SK-N-SH (cell line): ENCODE data around the gene TTC9.

Experiments
- CTCF ChIP-seq: fragments of 200-600 bp; sonication (generic); IDR thresholded peaks from 2 replicates; pipeline ENCODE4 v1.6.1; 2017; ENCODE audit warnings: antibody characterized with exemption, mild to moderate bottlenecking, moderate library complexity
- EP300 ChIP-seq, 2 experiments: IDR thresholded peaks; 2 replicates each; pipeline versions ENCODE4 v1.4.0 to v1.6.1; 2012; ENCODE audit warnings: borderline replicate concordance in 1 of 2, low read depth in 1 of 2, low read length in 1 of 2
- EZH2phosphoT487 ChIP-seq: fragments of 200-600 bp; sonication (generic); IDR thresholded peaks from 2 replicates; pipeline ENCODE4 v1.6.1; 2017; ENCODE audit warnings: low read depth, mixed run types, mild to moderate bottlenecking, antibody characterized with exemption, moderate library complexity, borderline replicate concordance
- GABPA ChIP-seq: IDR thresholded peaks from 2 replicates; pipeline ENCODE4 v1.4.0; 2012; ENCODE audit warnings: low read depth, mild to moderate bottlenecking
- JUND ChIP-seq: IDR thresholded peaks from 2 replicates; pipeline ENCODE4 v1.4.0; 2012
- POLR2AphosphoS5 ChIP-seq: IDR thresholded peaks from 2 replicates; pipeline ENCODE4 v1.6.1; 2012; ENCODE audit warnings: low read depth, low read length
- REST ChIP-seq: IDR thresholded peaks from 2 replicates; pipeline ENCODE4 v1.6.1; 2012; ENCODE audit warnings: mild to moderate bottlenecking, low read depth, low read length, moderate library complexity
- TAF1 ChIP-seq: IDR thresholded peaks from 2 replicates; pipeline ENCODE4 v1.6.1; 2012; ENCODE audit warnings: low read depth, mild to moderate bottlenecking, low read length, moderate library complexity, borderline replicate concordance
- USF2 ChIP-seq: fragments of 150-350 bp; IDR thresholded peaks from 2 replicates; pipeline ENCODE4 v1.6.1; 2017; ENCODE audit warnings: antibody characterized with exemption, low read length, low read depth, borderline replicate concordance
- TF ChIP-seq, protein P1 (sequence below): IDR thresholded peaks from 2 replicates; pipeline ENCODE4 v1.4.0; 2012; ENCODE audit warnings: low read depth
- TF ChIP-seq, protein P2 (sequence below): IDR thresholded peaks from 2 replicates; pipeline ENCODE4; 2012

DNA sequence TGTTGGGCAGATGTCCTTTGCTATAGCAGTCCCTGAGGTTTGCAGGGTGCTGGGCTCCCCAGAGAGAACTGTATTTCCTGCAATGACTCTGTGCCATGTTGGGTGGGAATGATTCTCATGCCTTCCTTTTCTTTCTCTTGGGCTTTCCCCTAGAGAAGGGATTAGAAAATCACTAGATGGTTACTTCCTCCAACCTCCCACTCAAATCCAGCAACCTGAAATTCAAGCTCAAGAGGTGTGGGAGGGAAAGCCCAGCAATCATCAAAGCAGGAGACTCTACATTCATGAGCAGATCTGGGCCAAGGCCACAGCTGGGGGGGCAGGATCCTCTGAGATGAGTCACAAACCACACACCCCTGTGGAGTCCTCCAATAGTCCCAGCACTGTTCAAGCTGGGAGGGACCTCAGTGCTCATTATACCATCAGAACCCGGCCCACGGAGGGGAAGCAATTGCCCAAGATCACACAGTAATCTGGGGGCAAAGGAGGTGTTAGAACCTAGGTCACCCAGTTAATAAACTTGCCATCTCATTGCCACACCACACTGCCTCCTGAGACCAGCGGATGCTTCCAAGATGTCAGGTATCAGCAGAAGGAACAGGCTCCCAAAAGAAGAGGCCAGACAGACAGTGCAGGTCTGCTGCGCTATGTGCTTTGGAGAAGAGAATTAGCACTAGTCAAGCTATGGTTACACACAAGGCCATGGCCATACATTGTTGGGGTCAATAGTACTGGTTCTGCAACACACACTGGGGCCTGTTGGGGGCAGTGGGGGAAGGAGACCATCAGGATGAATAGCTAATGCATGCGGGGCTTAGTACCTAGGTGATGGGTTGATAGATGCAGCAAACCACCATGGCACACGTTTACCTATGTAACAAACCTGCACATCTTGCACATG is 65.7 kb downstream of the TTC9 start:
- TF ChIP-seq CTCF, result no peak
- TF ChIP-seq EP300 (IDR thresholded peaks at IDR 0.05; ENCODE audit: borderline replicate concordance in 1 of 2, low read depth in 1 of 2, low read length in 1 of 2), result no peak
- TF ChIP-seq, protein P1, sequence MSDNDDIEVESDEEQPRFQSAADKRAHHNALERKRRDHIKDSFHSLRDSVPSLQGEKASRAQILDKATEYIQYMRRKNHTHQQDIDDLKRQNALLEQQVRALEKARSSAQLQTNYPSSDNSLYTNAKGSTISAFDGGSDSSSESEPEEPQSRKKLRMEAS, result no peak
- peak; percentile 29; the same call in 1 of the 2 replicates for TF ChIP-seq JUND
- TF ChIP-seq POLR2AphosphoS5, result no peak
- TF ChIP-seq TAF1, result no peak
- TF ChIP-seq, protein P2, sequence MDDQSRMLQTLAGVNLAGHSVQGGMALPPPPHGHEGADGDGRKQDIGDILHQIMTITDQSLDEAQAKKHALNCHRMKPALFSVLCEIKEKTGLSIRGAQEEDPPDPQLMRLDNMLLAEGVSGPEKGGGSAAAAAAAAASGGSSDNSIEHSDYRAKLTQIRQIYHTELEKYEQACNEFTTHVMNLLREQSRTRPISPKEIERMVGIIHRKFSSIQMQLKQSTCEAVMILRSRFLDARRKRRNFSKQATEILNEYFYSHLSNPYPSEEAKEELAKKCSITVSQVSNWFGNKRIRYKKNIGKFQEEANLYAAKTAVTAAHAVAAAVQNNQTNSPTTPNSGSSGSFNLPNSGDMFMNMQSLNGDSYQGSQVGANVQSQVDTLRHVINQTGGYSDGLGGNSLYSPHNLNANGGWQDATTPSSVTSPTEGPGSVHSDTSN, result no peak
- TF ChIP-seq REST, result no peak
- TF ChIP-seq USF2, result no peak
- no peak for TF ChIP-seq GABPA
- no peak for TF ChIP-seq EZH2phosphoT487
